Panc1 (cell line): Measurements from ENCODE around the gene NCAPD2.

Experiments used
- TCF7L2 ChIP-seq: IDR thresholded peaks from 2 replicates; pipeline ENCODE4 v1.6.1; 2011; ENCODE audit warnings: mild to moderate bottlenecking, low read depth, low read length, inconsistent platforms
- TF ChIP-seq, protein P1 (sequence below): fragments of 450-650 bp; IDR thresholded peaks from 2 replicates; pipeline ENCODE4 v1.5.1; 2017; ENCODE audit warnings: mild to moderate bottlenecking
- TF ChIP-seq, protein P2 (sequence below), 2 experiments: IDR thresholded peaks; 2 replicates each; pipeline ENCODE4 v1.6.1; 2011 to 2012; ENCODE audit warnings: low read depth in 2 of 2, control low read depth in 1 of 2, low read length in 1 of 2, mild to moderate bottlenecking in 1 of 2, moderate library complexity in 1 of 2; ENCODE audit not compliant: insufficient read depth in 1 of 2

DNA sequence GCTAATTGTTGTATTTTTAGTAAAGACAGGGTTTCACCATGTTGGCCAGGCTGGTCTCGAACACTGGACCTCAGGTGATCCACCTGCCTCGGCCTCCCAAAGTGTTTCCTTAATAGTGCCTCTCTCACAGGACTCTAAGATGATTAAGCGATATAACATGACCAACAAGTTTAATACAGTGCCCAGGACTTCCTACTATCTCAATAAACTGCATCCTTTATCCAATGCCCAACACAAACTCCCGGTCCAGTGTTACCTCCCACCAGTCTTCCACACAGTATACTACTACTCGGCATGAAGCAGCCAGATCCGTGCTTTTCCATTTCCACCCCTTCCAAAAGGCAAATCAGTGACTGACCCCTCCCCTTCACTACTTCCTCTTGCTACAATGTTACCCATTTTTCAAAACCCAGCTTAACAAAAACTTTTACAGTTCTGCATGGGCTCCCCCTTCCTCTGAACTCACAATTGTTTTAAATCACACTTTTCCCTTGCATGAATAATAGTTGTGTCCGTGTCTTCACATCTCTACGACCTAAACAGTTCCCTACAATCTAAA is 73.3 kb downstream of the NCAPD2 start:
- TF ChIP-seq, protein P1, sequence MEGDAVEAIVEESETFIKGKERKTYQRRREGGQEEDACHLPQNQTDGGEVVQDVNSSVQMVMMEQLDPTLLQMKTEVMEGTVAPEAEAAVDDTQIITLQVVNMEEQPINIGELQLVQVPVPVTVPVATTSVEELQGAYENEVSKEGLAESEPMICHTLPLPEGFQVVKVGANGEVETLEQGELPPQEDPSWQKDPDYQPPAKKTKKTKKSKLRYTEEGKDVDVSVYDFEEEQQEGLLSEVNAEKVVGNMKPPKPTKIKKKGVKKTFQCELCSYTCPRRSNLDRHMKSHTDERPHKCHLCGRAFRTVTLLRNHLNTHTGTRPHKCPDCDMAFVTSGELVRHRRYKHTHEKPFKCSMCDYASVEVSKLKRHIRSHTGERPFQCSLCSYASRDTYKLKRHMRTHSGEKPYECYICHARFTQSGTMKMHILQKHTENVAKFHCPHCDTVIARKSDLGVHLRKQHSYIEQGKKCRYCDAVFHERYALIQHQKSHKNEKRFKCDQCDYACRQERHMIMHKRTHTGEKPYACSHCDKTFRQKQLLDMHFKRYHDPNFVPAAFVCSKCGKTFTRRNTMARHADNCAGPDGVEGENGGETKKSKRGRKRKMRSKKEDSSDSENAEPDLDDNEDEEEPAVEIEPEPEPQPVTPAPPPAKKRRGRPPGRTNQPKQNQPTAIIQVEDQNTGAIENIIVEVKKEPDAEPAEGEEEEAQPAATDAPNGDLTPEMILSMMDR, result no peak
- TF ChIP-seq, protein P2, sequence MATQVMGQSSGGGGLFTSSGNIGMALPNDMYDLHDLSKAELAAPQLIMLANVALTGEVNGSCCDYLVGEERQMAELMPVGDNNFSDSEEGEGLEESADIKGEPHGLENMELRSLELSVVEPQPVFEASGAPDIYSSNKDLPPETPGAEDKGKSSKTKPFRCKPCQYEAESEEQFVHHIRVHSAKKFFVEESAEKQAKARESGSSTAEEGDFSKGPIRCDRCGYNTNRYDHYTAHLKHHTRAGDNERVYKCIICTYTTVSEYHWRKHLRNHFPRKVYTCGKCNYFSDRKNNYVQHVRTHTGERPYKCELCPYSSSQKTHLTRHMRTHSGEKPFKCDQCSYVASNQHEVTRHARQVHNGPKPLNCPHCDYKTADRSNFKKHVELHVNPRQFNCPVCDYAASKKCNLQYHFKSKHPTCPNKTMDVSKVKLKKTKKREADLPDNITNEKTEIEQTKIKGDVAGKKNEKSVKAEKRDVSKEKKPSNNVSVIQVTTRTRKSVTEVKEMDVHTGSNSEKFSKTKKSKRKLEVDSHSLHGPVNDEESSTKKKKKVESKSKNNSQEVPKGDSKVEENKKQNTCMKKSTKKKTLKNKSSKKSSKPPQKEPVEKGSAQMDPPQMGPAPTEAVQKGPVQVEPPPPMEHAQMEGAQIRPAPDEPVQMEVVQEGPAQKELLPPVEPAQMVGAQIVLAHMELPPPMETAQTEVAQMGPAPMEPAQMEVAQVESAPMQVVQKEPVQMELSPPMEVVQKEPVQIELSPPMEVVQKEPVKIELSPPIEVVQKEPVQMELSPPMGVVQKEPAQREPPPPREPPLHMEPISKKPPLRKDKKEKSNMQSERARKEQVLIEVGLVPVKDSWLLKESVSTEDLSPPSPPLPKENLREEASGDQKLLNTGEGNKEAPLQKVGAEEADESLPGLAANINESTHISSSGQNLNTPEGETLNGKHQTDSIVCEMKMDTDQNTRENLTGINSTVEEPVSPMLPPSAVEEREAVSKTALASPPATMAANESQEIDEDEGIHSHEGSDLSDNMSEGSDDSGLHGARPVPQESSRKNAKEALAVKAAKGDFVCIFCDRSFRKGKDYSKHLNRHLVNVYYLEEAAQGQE (IDR thresholded peaks at IDR 0.05; ENCODE audit: insufficient read depth in 1 of 2, low read depth in 2 of 2, low read length in 1 of 2), result no peak
- no peak for TF ChIP-seq TCF7L2
